CD4-positive, CD25-positive, alpha-beta regulatory T cell (primary cell): ENCODE data around the gene TENM4. TPM values are rescaled to one million over a fixed set of nuclear protein-coding genes. Genes with fewer than 3 reads are reported as not detected.

Source experiments
- ATAC-seq, 2 donors: fragments of 150-1000 bp; cut with Tn5 transposase; one replicate each; pipeline ENCODE4 v1.10.0; 2021; ENCODE audit warnings: low read depth in 2 of 2, moderate number of reproducible peaks in 2 of 2, moderate library complexity in 1 of 2
- DNase-seq, 3 donors: peaks; one replicate each; pipeline versions ENCODE4 v3.0.0 to v3.0.0-alpha.2; 2012 to 2022; ENCODE audit warnings: mixed read lengths in 1 of 3
- H3K27ac ChIP-seq: one replicate; pipeline ENCODE4 v1.7.0; 2013; ENCODE audit warnings: mild to moderate bottlenecking, low read length; ENCODE audit not compliant: insufficient read depth, poor library complexity, severe bottlenecking
- H3K27me3 ChIP-seq: one replicate; pipeline ENCODE4 v1.7.0; 2013; ENCODE audit warnings: low read length; ENCODE audit not compliant: control insufficient read depth, insufficient read depth
- H3K36me3 ChIP-seq: one replicate; pipeline ENCODE4 v1.7.0; 2013; ENCODE audit warnings: mild to moderate bottlenecking, low read length, moderate library complexity; ENCODE audit not compliant: control insufficient read depth, insufficient read depth
- H3K4me1 ChIP-seq: 2 replicates; pipeline ENCODE4 v1.7.0; 2013; ENCODE audit warnings: mild to moderate bottlenecking, low read length; ENCODE audit not compliant: insufficient read depth, control insufficient read depth, poor library complexity, severe bottlenecking
- H3K4me3 ChIP-seq: one replicate; pipeline ENCODE4 v1.7.0; 2013; ENCODE audit warnings: low read depth, mild to moderate bottlenecking, low read length, moderate library complexity
- H3K9me3 ChIP-seq, 2 experiments: 1 replicate in 1 of 2; 2 replicates in 1 of 2; pipeline ENCODE4 v1.7.0; 2013; ENCODE audit warnings: low read length in 2 of 2, mild to moderate bottlenecking in 1 of 2, moderate library complexity in 1 of 2; ENCODE audit not compliant: control insufficient read depth in 2 of 2
- H3K27ac Mint-ChIP-seq, 3 donors: one replicate each; pipeline ENCODE4 v1.8.0; 2020 to 2022; ENCODE audit warnings: mild to moderate bottlenecking in 3 of 3, mixed read lengths in 3 of 3, moderate library complexity in 2 of 3
- H3K27me3 Mint-ChIP-seq: one replicate; pipeline ENCODE4 v1.8.0; 2022; ENCODE audit warnings: mild to moderate bottlenecking, mixed read lengths
- H3K36me3 Mint-ChIP-seq: one replicate; pipeline ENCODE4 v1.8.0; 2020; ENCODE audit warnings: mixed read lengths
- H3K4me1 Mint-ChIP-seq, 4 donors: one replicate each; pipeline ENCODE4 v1.8.0; 2020 to 2022; ENCODE audit warnings: mixed read lengths in 4 of 4, mild to moderate bottlenecking in 1 of 4
- H3K4me3 Mint-ChIP-seq, 4 donors: one replicate each; pipeline ENCODE4 v1.8.0; 2020 to 2022; ENCODE audit warnings: mild to moderate bottlenecking in 4 of 4, mixed read lengths in 4 of 4, moderate library complexity in 3 of 4
- H3K9me3 Mint-ChIP-seq, 7 donors: one replicate each; pipeline ENCODE4 v1.8.0; 2020 to 2022; ENCODE audit warnings: mixed read lengths in 7 of 7, mild to moderate bottlenecking in 3 of 7, moderate library complexity in 2 of 7
- polyA plus RNA-seq, 4 donors: library from polyadenylated mRNA; unstranded; fragments of 300-500 nt; fragmentation: Illumina TruSeq; gene quantifications; one replicate each; pipeline ENCODE4 v1.2.3, GENCODE V29; 2021
- total RNA-seq: library from RNA; stranded (reverse); gene quantifications from one replicate; pipeline ENCODE4 v1.2.3, GENCODE V29; 2022

TENM4 gene
- total and polyA plus RNA-seq, 5 donors from 2014 or later, result 0.02 TPM; not detected in 4

DNA sequence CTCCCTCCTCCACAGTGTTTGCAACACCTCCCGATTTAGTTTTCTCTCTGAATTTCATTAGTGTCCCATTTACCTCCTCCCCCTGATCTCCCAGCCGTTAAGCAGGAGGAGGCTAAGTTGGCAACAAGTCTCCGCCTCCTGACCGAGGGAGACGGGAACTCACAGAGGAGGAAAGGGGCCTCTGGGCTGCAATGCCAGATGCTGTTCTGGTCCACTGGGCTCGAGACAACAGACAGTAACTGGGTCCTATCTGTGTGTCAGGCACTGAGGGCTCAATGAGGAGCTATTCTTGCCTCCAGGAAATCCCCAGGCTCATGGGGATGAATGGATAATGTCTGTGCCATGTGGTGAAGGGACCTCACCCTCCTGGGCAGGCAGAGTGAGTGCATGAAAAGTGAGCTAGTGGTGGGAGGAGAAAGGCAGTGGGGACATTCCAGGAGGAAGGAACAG lies 228.1 kb downstream of the TENM4 start:
- Mint-ChIP-seq H3K4me1 (no peaks in the 10 kb centered on the region), H3K9me3 (peaks cover 0 to 5% (median 0%) of the 10 kb centered on the region in 7 donors), H3K27me3 (no peaks in the 10 kb centered on the region), H3K36me3 (no peaks in the 10 kb centered on the region), H3K27ac (no peak overlapping the region), H3K4me3 (no peak overlapping the region)
- ATAC-seq (no peak), DNase-seq (no peak)
- H3K4me3 ChIP-seq, result no peak overlapping the region
- H3K27me3 ChIP-seq, result no peaks in the 10 kb centered on the region
- H3K4me1 ChIP-seq, result no peaks in the 10 kb centered on the region
- H3K36me3 ChIP-seq, result no peaks in the 10 kb centered on the region
- H3K9me3 ChIP-seq, result no peaks in the 10 kb centered on the region
- no peak overlapping the region for H3K27ac ChIP-seq

GRCh38 chr11:79209540-79210266 lies 231.1 kb downstream of the TENM4 start:
- no peak overlapping the region for H3K27ac Mint-ChIP-seq
- Histone ChIP-seq H3K4me1 (no peaks in the 10 kb centered on the region), H3K4me3 (no peak overlapping the region), H3K9me3 (no peaks in the 10 kb centered on the region), H3K27ac (no peak overlapping the region), H3K36me3 (no peaks in the 10 kb centered on the region), H3K27me3 (no peaks in the 10 kb centered on the region)
- no peak for ATAC-seq
- H3K27me3 Mint-ChIP-seq, result peaks cover 4% of the 10 kb centered on the region
- H3K4me1 Mint-ChIP-seq, result no peaks in the 10 kb centered on the region
- peaks cover 0 to 5% (median 0%) of the 10 kb centered on the region in 7 donors for H3K9me3 Mint-ChIP-seq
- no peak overlapping the region for H3K4me3 Mint-ChIP-seq
- no peaks in the 10 kb centered on the region for H3K36me3 Mint-ChIP-seq
- no peak for DNase-seq

DNA sequence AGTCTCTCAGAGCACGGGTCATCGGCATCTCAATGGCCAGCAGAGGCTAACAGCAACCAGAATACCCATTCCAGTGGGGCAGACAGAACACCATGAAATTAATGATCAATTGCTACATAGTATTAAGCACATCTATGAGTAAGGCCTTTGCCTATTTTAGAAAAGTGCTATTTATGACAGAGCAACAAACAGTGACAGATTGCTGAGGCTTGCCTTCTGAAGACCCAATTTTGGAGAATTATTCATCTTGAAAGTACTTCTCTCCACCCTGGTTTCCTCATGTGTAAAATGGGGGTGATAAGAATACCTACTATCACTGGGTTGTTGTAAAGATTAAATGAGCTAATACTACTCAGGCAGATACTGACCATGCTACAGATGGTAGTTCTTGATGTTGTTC lies 232.7 kb downstream of the TENM4 start:
- ATAC-seq, result no peak
- H3K9me3 ChIP-seq, result no peaks in the 10 kb centered on the region
- no peak overlapping the region for H3K27ac ChIP-seq
- Mint-ChIP-seq H3K9me3 (peaks cover 0 to 4% (median 0%) of the 10 kb centered on the region in 7 donors), H3K4me1 (no peaks in the 10 kb centered on the region), H3K36me3 (no peaks in the 10 kb centered on the region), H3K27ac (no peak overlapping the region), H3K4me3 (no peak overlapping the region), H3K27me3 (peaks cover 4% of the 10 kb centered on the region)
- no peak overlapping the region for H3K4me3 ChIP-seq
- no peak for DNase-seq
- H3K27me3 ChIP-seq, result no peaks in the 10 kb centered on the region
- H3K36me3 ChIP-seq, result no peaks in the 10 kb centered on the region
- no peaks in the 10 kb centered on the region for H3K4me1 ChIP-seq

GRCh38 chr11:79206951-79207350 lies 233.9 kb downstream of the TENM4 start:
- no peaks in the 10 kb centered on the region for H3K4me1 ChIP-seq
- no peaks in the 10 kb centered on the region for H3K36me3 Mint-ChIP-seq
- no peak overlapping the region for H3K27ac Mint-ChIP-seq
- no peak overlapping the region for H3K4me3 ChIP-seq
- ATAC-seq (no peak), DNase-seq (no peak)
- H3K9me3 ChIP-seq, result no peaks in the 10 kb centered on the region
- no peak overlapping the region for H3K4me3 Mint-ChIP-seq
- peaks cover 4% of the 10 kb centered on the region for H3K27me3 Mint-ChIP-seq
- peaks cover 0 to 4% (median 0%) of the 10 kb centered on the region in 7 donors for H3K9me3 Mint-ChIP-seq
- no peaks in the 10 kb centered on the region for H3K36me3 ChIP-seq
- no peaks in the 10 kb centered on the region for H3K27me3 ChIP-seq
- no peak overlapping the region for H3K27ac ChIP-seq
- H3K4me1 Mint-ChIP-seq, result no peaks in the 10 kb centered on the region

DNA sequence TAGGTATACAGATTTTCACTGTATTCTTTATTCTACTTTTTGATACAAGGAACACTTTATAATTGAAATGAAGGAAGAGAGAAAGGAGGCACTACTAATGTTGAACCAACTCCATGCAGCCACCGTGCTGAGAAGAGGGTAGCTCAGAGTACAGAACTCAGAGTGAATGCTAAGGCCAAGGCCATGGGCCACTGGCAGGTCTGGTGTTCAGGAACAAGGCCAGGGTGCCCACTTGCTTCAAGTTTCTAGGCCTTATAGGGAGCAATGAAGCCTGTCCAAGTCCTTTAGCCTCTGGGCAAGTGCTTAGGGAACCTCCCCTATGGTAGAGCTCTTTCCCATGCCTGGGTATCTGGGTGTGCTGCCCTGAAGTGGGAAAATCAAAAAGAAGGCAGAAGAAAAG lies 235.0 kb downstream of the TENM4 start:
- Histone ChIP-seq H3K27ac (no peak overlapping the region), H3K9me3 (no peaks in the 10 kb centered on the region), H3K4me3 (no peak overlapping the region), H3K36me3 (no peaks in the 10 kb centered on the region), H3K4me1 (no peaks in the 10 kb centered on the region), H3K27me3 (no peaks in the 10 kb centered on the region)
- DNase-seq, result no peak
- H3K4me1 Mint-ChIP-seq, result no peaks in the 10 kb centered on the region
- no peaks in the 10 kb centered on the region for H3K36me3 Mint-ChIP-seq
- no peak overlapping the region for H3K4me3 Mint-ChIP-seq
- no peak for ATAC-seq
- H3K27ac Mint-ChIP-seq, result no peak overlapping the region
- H3K27me3 Mint-ChIP-seq, result peaks cover 4% of the 10 kb centered on the region
- H3K9me3 Mint-ChIP-seq, result peaks cover 0 to 1% (median 0%) of the 10 kb centered on the region in 7 donors

DNA sequence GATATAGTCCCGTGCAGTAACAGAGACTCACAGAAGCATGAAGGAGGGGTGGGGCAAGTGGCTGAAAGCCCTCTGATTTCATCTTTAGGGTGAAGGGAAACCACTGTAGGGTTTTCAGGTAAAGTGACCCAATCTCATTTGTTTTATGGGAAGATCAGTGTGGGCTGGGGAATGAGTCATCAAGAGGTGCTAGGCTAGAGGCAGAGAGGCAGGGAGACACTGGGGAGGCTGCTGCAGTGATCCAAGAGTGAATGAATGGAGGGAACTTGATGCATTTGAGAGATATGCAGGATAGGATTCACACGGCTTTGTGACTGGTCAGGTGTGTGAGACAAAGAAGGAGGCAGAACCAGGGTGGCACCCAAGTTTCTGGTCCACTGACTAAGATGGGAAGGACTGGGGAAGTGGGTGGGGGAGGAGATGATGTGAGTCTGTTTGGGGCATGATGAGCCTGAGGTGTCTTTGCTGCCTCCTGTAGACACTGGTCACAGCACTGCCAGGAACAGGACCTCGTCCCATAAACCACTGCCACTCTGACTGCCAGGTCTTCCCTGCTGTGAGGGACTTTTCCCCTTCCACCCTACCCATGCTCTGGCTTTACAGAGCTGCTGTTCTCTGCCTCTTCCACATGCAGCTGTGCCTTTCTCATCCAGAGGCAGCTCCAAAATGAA lies 239.0 kb downstream of the TENM4 start:
- H3K27ac Mint-ChIP-seq, result peak overlapping the region in 1 of 3 donors; percentile 14
- no peaks in the 10 kb centered on the region for H3K4me1 Mint-ChIP-seq
- H3K4me3 ChIP-seq, result no peak overlapping the region
- H3K9me3 Mint-ChIP-seq, result peaks cover 0 to 5% (median 0%) of the 10 kb centered on the region in 7 donors
- no peaks in the 10 kb centered on the region for H3K9me3 ChIP-seq
- peaks cover 5% of the 10 kb centered on the region for H3K27me3 Mint-ChIP-seq
- no peak overlapping the region for H3K4me3 Mint-ChIP-seq
- H3K36me3 ChIP-seq, result no peaks in the 10 kb centered on the region
- H3K36me3 Mint-ChIP-seq, result no peaks in the 10 kb centered on the region
- no peak overlapping the region for H3K27ac ChIP-seq
- no peaks in the 10 kb centered on the region for H3K27me3 ChIP-seq
- no peaks in the 10 kb centered on the region for H3K4me1 ChIP-seq
- ATAC-seq (no peak), DNase-seq (no peak)

GRCh38 chr11:79200398-79201070 lies 240.3 kb downstream of the TENM4 start:
- peaks cover 0 to 5% (median 0%) of the 10 kb centered on the region in 7 donors for H3K9me3 Mint-ChIP-seq
- Histone ChIP-seq H3K9me3 (no peaks in the 10 kb centered on the region), H3K4me1 (no peaks in the 10 kb centered on the region), H3K27me3 (no peaks in the 10 kb centered on the region), H3K4me3 (no peak overlapping the region), H3K36me3 (no peaks in the 10 kb centered on the region), H3K27ac (no peak overlapping the region)
- no peak overlapping the region for H3K27ac Mint-ChIP-seq
- DNase-seq (no peak), ATAC-seq (no peak)
- no peak overlapping the region for H3K4me3 Mint-ChIP-seq
- no peaks in the 10 kb centered on the region for H3K36me3 Mint-ChIP-seq
- no peaks in the 10 kb centered on the region for H3K4me1 Mint-ChIP-seq
- H3K27me3 Mint-ChIP-seq, result peaks cover 4% of the 10 kb centered on the region
